NCI-H146 treated with DMSO at 0.1 percent for 48 hours (cell line): Measurements from ENCODE around the gene RUNX1.
"Not testable (repeated sequence)": the region's sequence is repeated elsewhere in the genome, so short reads cannot be mapped to it uniquely, and the experiment has no call there.

Experiments used
- DNase-seq: peaks from one replicate; lab custom pipeline; 2025; ENCODE audit not compliant: unreplicated experiment; lab: John Stamatoyannopoulos, UW

The RUNX1 gene

GRCh38 chr21:34973685-34974084 lies 75.4 kb downstream of the RUNX1 start:
- DNase-seq = no peak

GRCh38 chr21:34971656-34972055 lies 77.4 kb downstream of the RUNX1 start:
- DNase-seq = no peak

- DNase-seq = no peak
These were observed 78.5 kb downstream of the RUNX1 start for GRCh38 chr21:34970566-34970965.

GRCh38 chr21:34970167-34970500 lies 79.0 kb downstream of the RUNX1 start:
- DNase-seq = no peak

GRCh38 chr21:34969423-34970166 lies 79.5 kb downstream of the RUNX1 start:
- no peak for DNase-seq

GRCh38 chr21:34968414-34969333 lies 80.4 kb downstream of the RUNX1 start:
- DNase-seq = no peak

- DNase-seq = no peak
These were observed 81.4 kb downstream of the RUNX1 start for GRCh38 chr21:34967509-34968289.

GRCh38 chr21:34966881-34967280 lies 82.2 kb downstream of the RUNX1 start:
- DNase-seq = not testable (repeated sequence)

GRCh38 chr21:34965200-34966174 lies 83.6 kb downstream of the RUNX1 start:
- no peak for DNase-seq

- DNase-seq = no peak
These were observed 86.4 kb downstream of the RUNX1 start for GRCh38 chr21:34962586-34963222.

- DNase-seq = no peak
These were observed 87.0 kb downstream of the RUNX1 start for GRCh38 chr21:34962136-34962535.

GRCh38 chr21:34960687-34961086 lies 88.4 kb downstream of the RUNX1 start:
- DNase-seq = no peak

- no peak for DNase-seq
These were observed 89.5 kb downstream of the RUNX1 start for GRCh38 chr21:34959607-34960006.

- no peak for DNase-seq
These were observed 91.1 kb downstream of the RUNX1 start for GRCh38 chr21:34958040-34958439.

- no peak for DNase-seq
These were observed 92.4 kb downstream of the RUNX1 start for GRCh38 chr21:34956416-34957316.

GRCh38 chr21:34953950-34954349 lies 95.2 kb downstream of the RUNX1 start:
- no peak for DNase-seq

- peak; percentile 85 for DNase-seq
These were observed 96.4 kb downstream of the RUNX1 start for GRCh38 chr21:34952701-34953100.

GRCh38 chr21:34951868-34952267 lies 97.2 kb downstream of the RUNX1 start:
- not testable (repeated sequence) for DNase-seq

GRCh38 chr21:34950980-34951379 lies 98.1 kb downstream of the RUNX1 start:
- no peak for DNase-seq
